DMS79 (cell line): ENCODE results near the gene DLL4.
A peak's percentile ranks its signal among the peaks of the same experiment; 100 is the strongest.

Source experiments
- DNase-seq: peaks from one replicate; lab custom pipeline; 2025; lab: John Stamatoyannopoulos, UW

Gene DLL4

DNA sequence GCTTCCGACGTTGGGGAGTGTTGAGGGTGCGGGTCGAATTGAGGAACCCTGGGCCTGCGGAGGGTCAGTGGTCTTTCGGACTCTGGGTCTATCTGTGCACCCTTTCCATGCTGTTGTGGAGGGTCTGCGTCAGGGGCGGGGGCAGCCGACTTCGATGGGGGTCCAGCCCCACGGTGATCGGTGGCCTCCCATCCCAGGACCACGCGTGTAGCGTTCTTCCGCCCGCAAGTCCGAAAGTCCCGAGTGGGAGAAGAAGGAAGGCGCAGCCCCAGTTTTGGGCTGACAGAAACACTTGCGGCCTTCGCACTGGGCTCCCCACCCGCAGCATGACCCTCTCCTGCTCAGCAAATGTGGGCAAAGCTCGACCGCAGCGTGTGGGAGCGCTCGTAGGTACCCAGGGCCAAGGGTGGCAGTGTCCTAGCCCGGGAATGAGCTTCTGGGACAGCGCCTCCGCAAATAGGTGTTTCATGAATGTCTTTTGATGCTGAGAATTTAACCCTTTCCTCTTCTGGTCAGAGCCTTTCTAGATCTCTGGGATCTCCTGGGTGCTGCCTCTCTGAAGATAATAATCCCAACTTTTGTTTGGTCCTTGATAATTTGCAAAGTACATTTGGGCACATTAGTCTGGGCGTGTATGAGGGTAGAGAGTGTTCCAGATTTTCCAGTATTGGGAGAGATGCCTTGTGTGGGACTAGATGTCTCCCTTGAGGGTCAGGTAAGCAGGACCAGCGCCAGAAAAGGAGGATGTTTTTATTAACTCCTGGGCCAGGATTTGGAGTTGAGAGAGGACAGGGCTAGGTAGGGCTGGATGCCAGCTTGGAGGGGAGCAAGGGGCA, 2.3 kb upstream of the DLL4 start:
- no peak for DNase-seq

DNA sequence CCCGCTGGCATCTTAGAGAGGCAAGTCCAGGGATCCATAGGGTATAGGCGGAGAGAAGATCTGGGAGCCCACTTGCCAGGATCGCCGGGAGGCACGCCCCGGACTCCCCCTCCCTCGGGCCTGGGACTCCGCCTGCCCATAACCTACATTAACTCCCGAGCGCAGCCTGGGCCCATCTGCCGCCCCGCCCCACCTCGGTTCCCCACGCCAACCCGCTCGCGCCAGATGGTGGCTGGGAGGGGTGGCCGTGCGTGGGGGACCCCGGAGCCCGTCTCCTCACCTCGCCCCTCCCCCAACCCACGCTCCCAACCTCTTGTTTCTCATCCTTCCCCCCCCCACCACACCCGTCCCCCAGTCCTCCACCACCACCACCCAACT, 1.7 kb upstream of the DLL4 start:
- DNase-seq = no peak

GRCh38 chr15:40927873-40928806, 1.0 kb upstream of the DLL4 start:
- peak; percentile 22 for DNase-seq

- no peak for DNase-seq
Measured at GRCh38 chr15:40929660-40930429, 705 bp downstream of the DLL4 start.

- no peak for DNase-seq
Measured at GRCh38 chr15:40930430-40931299, 1.5 kb downstream of the DLL4 start.

DNA sequence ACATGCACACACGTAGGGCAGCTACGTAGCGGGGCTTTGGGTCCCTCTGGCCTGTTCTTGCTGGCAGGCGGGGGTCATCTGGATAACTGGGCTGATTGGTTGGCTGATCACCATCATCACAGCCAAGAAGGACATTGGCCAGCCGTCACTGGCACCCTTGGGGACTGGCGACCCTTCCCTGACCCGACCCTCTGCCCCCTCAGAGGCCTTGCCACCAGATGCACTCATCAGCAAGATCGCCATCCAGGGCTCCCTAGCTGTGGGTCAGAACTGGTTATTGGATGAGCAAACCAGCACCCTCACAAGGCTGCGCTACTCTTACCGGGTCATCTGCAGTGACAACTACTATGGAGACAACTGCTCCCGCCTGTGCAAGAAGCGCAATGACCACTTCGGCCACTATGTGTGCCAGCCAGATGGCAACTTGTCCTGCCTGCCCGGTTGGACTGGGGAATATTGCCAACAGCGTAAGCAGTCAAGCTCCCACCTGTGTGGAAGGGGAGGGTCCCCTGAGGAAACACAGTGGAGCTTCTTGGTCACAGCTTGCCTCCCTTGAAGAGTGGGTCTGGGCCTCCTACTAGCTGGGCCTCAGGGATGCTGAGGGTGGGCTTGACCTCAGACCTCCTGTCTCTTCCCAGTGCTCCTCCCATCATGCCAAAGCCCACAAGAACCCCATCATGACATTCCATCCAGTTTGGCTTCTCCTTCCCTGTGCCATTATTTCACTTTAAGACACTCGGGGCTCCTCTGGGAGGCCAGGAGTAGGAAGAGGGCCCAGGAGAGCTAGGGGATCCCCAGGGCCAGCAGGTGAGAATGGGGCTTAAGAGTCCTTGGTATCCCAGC, 2.4 kb downstream of the DLL4 start:
- no peak for DNase-seq

GRCh38 chr15:40932156-40932555, 3.0 kb downstream of the DLL4 start:
- no peak for DNase-seq

DNA sequence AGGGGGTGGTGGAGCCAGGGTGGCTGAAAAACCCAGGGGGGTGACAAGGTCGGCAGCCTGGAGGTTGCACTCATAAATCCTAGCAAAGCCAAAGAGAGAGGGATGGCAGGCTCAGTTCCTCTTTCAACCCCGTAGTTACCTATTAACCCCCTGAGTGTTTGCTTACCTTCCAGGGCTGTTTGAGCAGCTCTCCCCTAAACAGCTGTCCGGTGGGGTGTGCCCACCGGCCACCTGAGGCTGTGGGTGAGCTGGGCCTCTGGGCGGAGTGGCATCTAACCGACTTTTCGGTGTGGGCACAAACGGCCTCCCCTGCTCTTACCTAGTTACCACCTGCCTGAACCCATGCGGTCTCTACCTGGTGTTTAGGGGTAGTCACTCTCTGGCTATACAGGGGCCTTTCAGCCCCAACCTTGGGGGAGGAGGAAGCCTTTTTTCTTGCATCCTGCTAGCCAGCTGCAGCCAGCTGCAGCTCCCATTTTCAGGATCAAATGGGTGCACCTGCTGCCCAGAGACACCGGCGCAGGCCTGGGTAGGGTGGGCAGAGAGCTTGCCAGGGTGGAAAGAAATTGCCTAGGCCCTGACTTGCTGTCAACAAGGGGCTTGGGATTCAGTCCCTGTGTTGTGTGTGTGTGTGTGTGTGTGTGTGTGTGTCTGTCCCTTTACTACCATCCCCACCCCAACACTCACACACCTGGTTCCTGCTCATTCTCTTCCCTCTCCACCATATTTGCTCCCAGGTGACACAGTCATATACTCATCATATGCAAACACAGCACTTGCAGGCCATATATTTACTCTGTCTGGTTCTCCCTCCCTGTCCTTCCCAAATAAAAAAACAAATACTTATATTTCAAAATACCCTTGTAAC, 3.7 kb downstream of the DLL4 start:
- DNase-seq = no peak

DNA sequence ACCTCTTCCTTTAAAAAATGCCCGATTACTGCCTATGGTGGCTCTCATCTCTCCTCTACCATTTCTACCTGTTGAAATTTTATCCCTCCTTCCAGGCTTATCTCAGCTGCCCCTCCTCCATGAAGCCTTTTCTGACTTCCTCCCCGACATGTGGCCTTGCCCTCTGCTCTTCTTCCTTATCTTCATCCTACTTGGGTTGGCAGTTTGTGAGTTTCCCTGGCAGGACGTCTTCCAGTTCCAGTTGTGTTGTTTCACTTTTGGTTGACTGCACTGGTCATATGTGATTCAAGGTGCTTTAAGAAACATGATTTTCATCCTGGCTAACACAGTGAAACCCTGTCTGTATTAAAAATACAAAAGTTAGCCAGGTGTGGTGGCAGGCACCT, 4.4 kb downstream of the DLL4 start:
- DNase-seq = no peak

- DNase-seq = no peak
Measured at GRCh38 chr15:40934457-40934856, 5.3 kb downstream of the DLL4 start.

DNA sequence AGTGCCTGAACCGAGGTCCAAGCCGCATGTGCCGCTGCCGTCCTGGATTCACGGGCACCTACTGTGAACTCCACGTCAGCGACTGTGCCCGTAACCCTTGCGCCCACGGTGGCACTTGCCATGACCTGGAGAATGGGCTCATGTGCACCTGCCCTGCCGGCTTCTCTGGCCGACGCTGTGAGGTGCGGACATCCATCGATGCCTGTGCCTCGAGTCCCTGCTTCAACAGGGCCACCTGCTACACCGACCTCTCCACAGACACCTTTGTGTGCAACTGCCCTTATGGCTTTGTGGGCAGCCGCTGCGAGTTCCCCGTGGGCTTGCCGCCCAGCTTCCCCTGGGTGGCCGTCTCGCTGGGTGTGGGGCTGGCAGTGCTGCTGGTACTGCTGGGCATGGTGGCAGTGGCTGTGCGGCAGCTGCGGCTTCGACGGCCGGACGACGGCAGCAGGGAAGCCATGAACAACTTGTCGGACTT, 7.1 kb downstream of the DLL4 start:
- no peak for DNase-seq

GRCh38 chr15:40936709-40937666, 7.8 kb downstream of the DLL4 start:
- DNase-seq = no peak

GRCh38 chr15:40937762-40938535, 8.8 kb downstream of the DLL4 start:
- DNase-seq = no peak

- DNase-seq = no peak
Measured at GRCh38 chr15:40938536-40938870, 9.4 kb downstream of the DLL4 start.

GRCh38 chr15:40940296-40940801, 11.2 kb downstream of the DLL4 start:
- no peak for DNase-seq

GRCh38 chr15:40941068-40941527, 12.0 kb downstream of the DLL4 start:
- DNase-seq = no peak
